NCI-H128 (cell line): ENCODE results near the gene ZDHHC8.

Source experiments
- DNase-seq: peaks from one replicate; lab custom pipeline; 2025; ENCODE audit not compliant: unreplicated experiment; lab: John Stamatoyannopoulos, UW

ZDHHC8 gene

GRCh38 chr22:20096574-20097420 lies 34.8 kb upstream of the ZDHHC8 start:
- no peak for DNase-seq

GRCh38 chr22:20099099-20099711 lies 32.4 kb upstream of the ZDHHC8 start:
- DNase-seq, result no peak

GRCh38 chr22:20101638-20102037 lies 30.0 kb upstream of the ZDHHC8 start:
- DNase-seq, result no peak

- DNase-seq, result no peak
Observed at GRCh38 chr22:20102203-20102780, 29.3 kb upstream of the ZDHHC8 start.

- DNase-seq, result no peak
Observed at GRCh38 chr22:20105456-20106204, 26.0 kb upstream of the ZDHHC8 start.

GRCh38 chr22:20106205-20106848 lies 25.3 kb upstream of the ZDHHC8 start:
- DNase-seq, result no peak

GRCh38 chr22:20106849-20107237 lies 24.8 kb upstream of the ZDHHC8 start:
- DNase-seq, result no peak

- DNase-seq, result no peak
Observed at GRCh38 chr22:20107471-20107901, 24.1 kb upstream of the ZDHHC8 start.

- DNase-seq, result no peak
Observed at GRCh38 chr22:20107951-20108756, 23.4 kb upstream of the ZDHHC8 start.

GRCh38 chr22:20108757-20109230 lies 22.8 kb upstream of the ZDHHC8 start:
- DNase-seq, result no peak

GRCh38 chr22:20109411-20110358 lies 21.9 kb upstream of the ZDHHC8 start:
- DNase-seq, result no peak

GRCh38 chr22:20110359-20110985 lies 21.1 kb upstream of the ZDHHC8 start:
- no peak for DNase-seq

- DNase-seq, result no peak
Observed at GRCh38 chr22:20111045-20111688, 20.4 kb upstream of the ZDHHC8 start.

- no peak for DNase-seq
Observed at GRCh38 chr22:20111689-20112622, 19.6 kb upstream of the ZDHHC8 start.

GRCh38 chr22:20112623-20113511 lies 18.7 kb upstream of the ZDHHC8 start:
- DNase-seq, result no peak
